ENCODE results near the gene VN1R5. TPM values are rescaled to one million over a fixed set of nuclear protein-coding genes. Genes with fewer than 3 reads are reported as not detected.

Gene VN1R5
- total RNA-seq, 2 donors from 2014 or later: not detected

DNA sequence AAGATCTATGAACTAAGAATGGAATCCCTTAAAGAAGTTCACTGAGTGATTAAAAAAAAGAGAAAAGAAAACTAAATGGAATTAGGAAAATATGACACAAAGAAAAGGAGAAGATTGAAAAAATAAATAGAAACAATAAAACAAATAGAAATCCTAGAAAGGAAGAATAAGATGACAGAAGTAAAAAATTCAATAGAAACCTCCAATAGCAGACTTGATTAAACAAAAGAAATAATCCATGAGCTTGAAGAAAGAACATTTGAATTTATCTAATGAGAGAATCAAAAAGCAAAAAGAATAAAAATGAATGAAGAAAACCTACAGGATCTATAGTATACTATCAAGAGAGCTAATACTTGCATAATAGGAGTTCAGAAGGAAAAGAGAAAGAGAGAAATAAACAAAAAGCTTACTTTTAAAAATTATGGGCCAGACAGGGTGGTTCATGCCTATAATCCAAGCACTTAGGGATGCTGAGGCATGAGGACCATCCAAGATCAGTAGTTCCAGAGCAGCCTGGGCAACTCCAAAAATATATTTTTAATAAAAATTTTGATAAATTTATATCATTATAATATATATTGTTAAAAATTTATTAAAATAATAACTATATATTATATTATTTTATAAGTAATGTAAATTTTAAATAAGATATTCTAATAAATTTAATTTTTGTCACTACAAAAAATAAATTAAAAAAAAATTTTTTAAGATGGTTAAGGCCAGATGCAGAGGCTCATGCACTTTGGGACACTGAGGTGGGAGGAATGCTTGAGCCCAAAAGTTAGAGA lies 9.4 kb upstream of the VN1R5 start:
- Histone ChIP-seq H3K27ac (no peak overlapping the region), H3K36me3 (replicated peaks in 1 of 2; ENCODE audit: insufficient read depth in 1 of 2, low read depth in 2 of 2) (no peaks in the 10 kb centered on the region)
- intact Hi-C loops (cut with DNase I): no loop called here

DNA sequence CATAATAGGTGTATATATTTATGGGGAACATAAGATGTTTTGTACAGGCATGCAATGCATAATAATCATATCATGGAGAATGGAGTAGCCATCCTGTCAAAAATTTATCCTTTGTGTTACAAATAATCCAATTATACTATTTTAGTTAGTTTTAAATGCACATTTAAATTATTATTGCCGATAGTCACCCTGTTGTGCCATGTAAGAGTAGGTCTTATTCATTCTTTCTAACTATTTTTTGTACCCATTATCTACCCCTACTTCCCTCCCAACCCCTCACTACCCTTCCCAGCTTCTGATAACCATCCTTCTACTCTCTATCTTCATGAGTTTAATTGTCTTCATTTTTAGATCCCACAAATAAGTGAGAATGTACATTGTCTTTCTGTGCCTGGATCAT lies 8.3 kb upstream of the VN1R5 start:
- no peaks in the 10 kb centered on the region for H3K9me3 ChIP-seq
- no peaks in the 10 kb centered on the region for H3K27me3 ChIP-seq
- TF ChIP-seq, protein P1, sequence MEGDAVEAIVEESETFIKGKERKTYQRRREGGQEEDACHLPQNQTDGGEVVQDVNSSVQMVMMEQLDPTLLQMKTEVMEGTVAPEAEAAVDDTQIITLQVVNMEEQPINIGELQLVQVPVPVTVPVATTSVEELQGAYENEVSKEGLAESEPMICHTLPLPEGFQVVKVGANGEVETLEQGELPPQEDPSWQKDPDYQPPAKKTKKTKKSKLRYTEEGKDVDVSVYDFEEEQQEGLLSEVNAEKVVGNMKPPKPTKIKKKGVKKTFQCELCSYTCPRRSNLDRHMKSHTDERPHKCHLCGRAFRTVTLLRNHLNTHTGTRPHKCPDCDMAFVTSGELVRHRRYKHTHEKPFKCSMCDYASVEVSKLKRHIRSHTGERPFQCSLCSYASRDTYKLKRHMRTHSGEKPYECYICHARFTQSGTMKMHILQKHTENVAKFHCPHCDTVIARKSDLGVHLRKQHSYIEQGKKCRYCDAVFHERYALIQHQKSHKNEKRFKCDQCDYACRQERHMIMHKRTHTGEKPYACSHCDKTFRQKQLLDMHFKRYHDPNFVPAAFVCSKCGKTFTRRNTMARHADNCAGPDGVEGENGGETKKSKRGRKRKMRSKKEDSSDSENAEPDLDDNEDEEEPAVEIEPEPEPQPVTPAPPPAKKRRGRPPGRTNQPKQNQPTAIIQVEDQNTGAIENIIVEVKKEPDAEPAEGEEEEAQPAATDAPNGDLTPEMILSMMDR (IDR thresholded peaks at IDR 0.05): no peak
- no peak for TF ChIP-seq POLR2A (IDR thresholded peaks at IDR 0.05)
- no peak overlapping the region for H3K4me3 ChIP-seq
- intact Hi-C loops (cut with DNase I): no loop called here
- DNase-seq (no peak), ATAC-seq (no peak)
- H3K27ac ChIP-seq: no peak overlapping the region
- no peaks in the 10 kb centered on the region for H3K4me1 ChIP-seq
- 85 to 95% methylated on average over 1 of the region's 1 CpG for WGBS, 2 donors
- no peaks in the 10 kb centered on the region for H3K36me3 ChIP-seq (replicated peaks in 1 of 2; ENCODE audit: insufficient read depth in 1 of 2, low read depth in 2 of 2)

More for the DNA sequence above, 9.4 kb upstream of the VN1R5 start:
- H3K27me3 ChIP-seq: no peaks in the 10 kb centered on the region
- no peak for DNase-seq
- ATAC-seq: no peak
- no peak for TF ChIP-seq POLR2A (IDR thresholded peaks at IDR 0.05)
- TF ChIP-seq, protein P1 (IDR thresholded peaks at IDR 0.05): no peak
- no peaks in the 10 kb centered on the region for H3K4me1 ChIP-seq
- H3K4me3 ChIP-seq: no peak overlapping the region
- no peaks in the 10 kb centered on the region for H3K9me3 ChIP-seq

DNA sequence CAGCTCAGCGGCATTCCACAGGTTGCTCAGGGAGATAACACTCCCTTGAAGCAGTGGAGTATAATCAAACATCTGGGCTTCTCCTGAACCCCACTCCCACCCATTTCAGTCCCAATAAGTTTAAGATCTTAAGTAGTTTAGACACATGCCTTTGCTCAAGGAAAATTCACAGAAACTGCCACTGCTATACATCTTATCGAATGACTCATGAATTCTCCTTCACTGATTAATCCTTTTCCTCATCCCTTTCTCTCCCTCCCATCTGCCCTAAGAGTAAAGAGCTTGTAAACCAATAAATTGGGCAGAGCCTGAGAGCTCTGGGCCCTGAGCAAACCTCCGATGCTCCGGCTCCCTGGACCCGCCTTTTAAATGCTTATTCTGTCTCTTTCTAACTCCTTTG lies 10.2 kb downstream of the VN1R5 start:
- H3K36me3 ChIP-seq (replicated peaks in 1 of 2; ENCODE audit: insufficient read depth in 1 of 2, low read depth in 2 of 2): no peaks in the 10 kb centered on the region
- DNase-seq (no peak), ATAC-seq (no peak)
- no peaks in the 10 kb centered on the region for H3K4me1 ChIP-seq
- TF ChIP-seq, protein P1 (IDR thresholded peaks at IDR 0.05): no peak
- TF ChIP-seq POLR2A (IDR thresholded peaks at IDR 0.05): no peak
- intact Hi-C loops (cut with DNase I): no loop called here
- no peaks in the 10 kb centered on the region for H3K27me3 ChIP-seq
- WGBS, 2 donors: 82 to 90% methylated on average over 5 of the region's 5 CpGs
- no peak overlapping the region for H3K27ac ChIP-seq
- peaks cover 0 to 14% (median 3%) of the 10 kb centered on the region in 3 donors for H3K9me3 ChIP-seq
- H3K4me3 ChIP-seq: no peak overlapping the region

DNA sequence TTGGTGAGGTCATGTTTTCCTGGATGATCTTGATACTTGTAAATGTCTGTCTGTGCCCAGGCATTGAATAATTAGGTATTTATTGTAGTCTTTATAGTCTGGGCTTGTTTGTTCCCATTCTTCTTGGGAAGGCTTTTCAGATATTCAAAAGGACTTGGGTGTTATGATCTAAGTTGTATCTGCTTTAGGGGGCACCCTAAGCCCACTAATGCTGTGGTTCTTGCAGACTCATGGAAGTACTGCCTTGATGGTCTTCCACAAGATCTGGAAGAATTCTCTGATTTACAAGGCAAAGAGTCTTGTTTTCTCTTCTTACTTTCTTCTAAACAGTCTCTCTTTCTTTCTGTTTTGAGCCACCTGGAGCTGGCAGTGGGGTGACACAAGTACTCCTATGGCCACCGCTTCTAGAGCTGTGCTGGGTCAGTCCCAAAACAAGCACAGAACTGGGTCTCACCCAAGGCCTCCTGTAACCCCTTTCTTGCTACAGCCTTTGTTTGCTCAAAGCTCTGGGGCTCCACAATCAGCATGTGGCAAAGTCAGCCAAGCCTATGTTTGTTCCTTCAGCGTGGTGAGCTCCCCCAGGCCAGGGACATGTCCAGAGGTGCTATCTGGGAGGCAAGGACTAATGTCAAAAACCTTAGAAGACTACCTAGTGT lies 12.6 kb downstream of the VN1R5 start:
- Histone ChIP-seq H3K27ac (no peak overlapping the region), H3K4me3 (no peak overlapping the region), H3K4me1 (no peaks in the 10 kb centered on the region), H3K36me3 (replicated peaks in 1 of 2; ENCODE audit: insufficient read depth in 1 of 2, low read depth in 2 of 2) (no peaks in the 10 kb centered on the region), H3K27me3 (no peaks in the 10 kb centered on the region), H3K9me3 (peaks cover 0 to 10% (median 3%) of the 10 kb centered on the region in 3 donors)
- 27 to 48% methylated on average over 2 of the region's 2 CpGs for WGBS, 2 donors
- TF ChIP-seq, protein P1 (IDR thresholded peaks at IDR 0.05): no peak
- no peak for TF ChIP-seq POLR2A (IDR thresholded peaks at IDR 0.05)
- intact Hi-C loops (cut with DNase I): no loop called here
- ATAC-seq (no peak), DNase-seq (no peak)

Measured in body of pancreas (tissue), 4 donors.